RWPE2 (cell line): ENCODE data around the gene SH3PXD2A.
"Not testable (repeated sequence)": the region's sequence is repeated elsewhere in the genome, so short reads cannot be mapped to it uniquely, and the experiment has no call there.

ENCODE experiments used
- ATAC-seq: fragments of 200-7000 bp; cut with Tn5 transposase; 3 replicates; pipeline ENCODE4 v1.9.1; 2021; ENCODE audit warnings: low read depth
- DNase-seq: peaks from one replicate; pipeline ENCODE4 v3.0.0-alpha.2; 2020; ENCODE audit warnings: low spot score
- H3K27ac ChIP-seq: fragments of 450-650 bp; 2 replicates; pipeline ENCODE4 v1.5.1; 2017; ENCODE audit warnings: mild to moderate bottlenecking; ENCODE audit not compliant: poor library complexity, severe bottlenecking
- H3K27me3 ChIP-seq: fragments of 250-450 bp; sonication (Bioruptor Pico); 2 replicates; pipeline ENCODE4 v1.5.1; 2021; ENCODE audit warnings: mild to moderate bottlenecking, moderate library complexity; ENCODE audit not compliant: insufficient read depth, poor library complexity, severe bottlenecking
- H3K36me3 ChIP-seq: fragments of 250-450 bp; sonication (Bioruptor Pico); 2 replicates; pipeline ENCODE4 v1.5.1; 2020; ENCODE audit warnings: low read depth, mild to moderate bottlenecking, moderate library complexity
- H3K4me1 ChIP-seq: fragments of 250-450 bp; sonication (Bioruptor Pico); 2 replicates; pipeline ENCODE4 v1.5.1; 2021; ENCODE audit warnings: mild to moderate bottlenecking, moderate library complexity; ENCODE audit not compliant: insufficient read depth, poor library complexity, severe bottlenecking
- H3K4me3 ChIP-seq: fragments of 250-450 bp; sonication (Bioruptor Pico); 2 replicates; pipeline ENCODE4 v1.5.1; 2021; ENCODE audit warnings: mild to moderate bottlenecking, moderate library complexity; ENCODE audit not compliant: severe bottlenecking
- H3K9me3 ChIP-seq: fragments of 250-450 bp; sonication (Bioruptor Pico); 2 replicates; pipeline ENCODE4 v1.5.1; 2021; ENCODE audit warnings: mild to moderate bottlenecking, moderate library complexity; ENCODE audit not compliant: severe bottlenecking
- TF ChIP-seq, protein P1 (sequence below): fragments of 450-650 bp; IDR thresholded peaks from one replicate; pipeline ENCODE4 v1.5.1; 2017; ENCODE audit warnings: mild to moderate bottlenecking, moderate library complexity; ENCODE audit not compliant: poor library complexity, severe bottlenecking

Gene SH3PXD2A

DNA sequence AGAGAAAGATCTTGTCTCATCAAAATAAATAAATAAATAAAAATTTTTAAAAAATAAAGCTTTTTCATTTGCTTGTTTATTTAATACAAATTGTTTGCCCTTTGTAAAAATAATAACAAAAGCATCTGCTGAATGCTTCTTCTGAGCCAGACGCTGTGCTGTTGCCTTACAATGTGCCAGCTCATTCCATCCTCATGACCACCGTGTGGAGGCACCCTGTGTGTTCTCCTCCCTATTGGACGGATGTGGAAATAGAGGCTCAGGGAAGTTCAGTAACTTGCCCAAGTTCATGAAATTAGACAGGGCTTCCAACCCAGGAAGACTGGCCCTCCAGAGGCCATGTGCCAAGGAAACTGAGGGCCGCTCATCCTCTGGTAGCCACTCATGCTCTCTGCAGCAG lies 120.6 kb downstream of the SH3PXD2A start:
- Histone ChIP-seq H3K4me3 (no peak overlapping the region), H3K27me3 (no peaks in the 10 kb centered on the region), H3K9me3 (no peaks in the 10 kb centered on the region), H3K4me1 (peaks cover 30% of the 10 kb centered on the region), H3K36me3 (peaks cover 29% of the 10 kb centered on the region), H3K27ac (peak overlapping the region; percentile 44)
- ATAC-seq (no peak), DNase-seq (no peak)
- TF ChIP-seq, protein P1, sequence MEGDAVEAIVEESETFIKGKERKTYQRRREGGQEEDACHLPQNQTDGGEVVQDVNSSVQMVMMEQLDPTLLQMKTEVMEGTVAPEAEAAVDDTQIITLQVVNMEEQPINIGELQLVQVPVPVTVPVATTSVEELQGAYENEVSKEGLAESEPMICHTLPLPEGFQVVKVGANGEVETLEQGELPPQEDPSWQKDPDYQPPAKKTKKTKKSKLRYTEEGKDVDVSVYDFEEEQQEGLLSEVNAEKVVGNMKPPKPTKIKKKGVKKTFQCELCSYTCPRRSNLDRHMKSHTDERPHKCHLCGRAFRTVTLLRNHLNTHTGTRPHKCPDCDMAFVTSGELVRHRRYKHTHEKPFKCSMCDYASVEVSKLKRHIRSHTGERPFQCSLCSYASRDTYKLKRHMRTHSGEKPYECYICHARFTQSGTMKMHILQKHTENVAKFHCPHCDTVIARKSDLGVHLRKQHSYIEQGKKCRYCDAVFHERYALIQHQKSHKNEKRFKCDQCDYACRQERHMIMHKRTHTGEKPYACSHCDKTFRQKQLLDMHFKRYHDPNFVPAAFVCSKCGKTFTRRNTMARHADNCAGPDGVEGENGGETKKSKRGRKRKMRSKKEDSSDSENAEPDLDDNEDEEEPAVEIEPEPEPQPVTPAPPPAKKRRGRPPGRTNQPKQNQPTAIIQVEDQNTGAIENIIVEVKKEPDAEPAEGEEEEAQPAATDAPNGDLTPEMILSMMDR: no peak

DNA sequence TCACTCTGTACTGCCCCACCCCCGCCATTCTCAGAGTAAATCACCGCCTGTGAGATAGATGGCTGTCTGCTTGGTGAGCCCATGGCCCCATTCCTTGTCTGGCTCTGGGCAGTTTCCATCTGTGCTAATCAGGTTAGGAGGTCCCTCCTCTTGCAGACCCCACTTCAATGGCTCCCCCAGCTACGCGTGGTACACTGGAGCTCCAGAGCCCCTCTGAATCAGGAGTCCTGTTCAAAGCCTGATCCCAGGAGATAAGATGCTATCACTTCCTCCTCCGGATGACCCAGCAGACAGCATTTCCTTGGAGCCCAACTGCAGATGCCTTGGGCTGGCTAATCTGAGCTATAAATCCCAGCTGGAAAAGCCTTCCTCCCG lies 122.3 kb downstream of the SH3PXD2A start:
- Histone ChIP-seq H3K36me3 (peaks cover 29% of the 10 kb centered on the region), H3K27me3 (no peaks in the 10 kb centered on the region), H3K4me1 (peaks cover 20% of the 10 kb centered on the region), H3K27ac (no peak overlapping the region), H3K4me3 (no peak overlapping the region), H3K9me3 (no peaks in the 10 kb centered on the region)
- ATAC-seq (no peak), DNase-seq (no peak)
- TF ChIP-seq, protein P1: no peak

DNA sequence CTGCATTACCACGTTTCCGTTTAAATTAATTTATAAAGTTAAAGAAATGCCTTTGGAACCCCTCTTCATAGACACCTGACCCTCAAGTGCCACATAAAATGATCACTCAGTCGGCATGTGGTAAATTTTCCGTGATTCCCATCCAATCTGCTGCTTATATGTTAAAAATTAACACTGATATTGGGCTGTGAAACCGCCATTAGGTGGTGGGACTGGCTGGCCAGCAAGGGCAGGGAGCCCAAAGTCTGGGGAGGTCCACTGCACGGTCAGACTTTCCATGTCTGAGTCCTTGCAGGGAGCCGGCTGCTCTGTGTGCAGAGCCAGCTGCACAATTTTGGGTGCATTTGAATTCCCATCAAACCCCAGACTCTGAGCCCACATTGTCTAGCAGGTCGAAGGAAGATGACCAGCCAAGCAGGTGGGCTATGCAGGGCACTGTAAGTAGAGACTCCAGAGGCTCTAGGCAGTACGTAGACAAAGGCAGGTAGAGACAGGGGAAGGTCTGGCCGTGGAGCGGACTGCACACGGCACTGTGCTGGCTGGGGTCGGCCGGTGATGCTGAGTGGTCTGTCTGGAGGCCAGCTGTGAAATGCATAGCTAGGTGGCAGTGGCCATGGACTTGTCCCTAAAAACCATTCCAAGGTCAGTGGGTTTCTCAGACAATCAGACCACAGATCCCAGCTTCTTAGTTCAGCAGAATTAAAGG lies 122.9 kb downstream of the SH3PXD2A start:
- ATAC-seq: no peak

DNA sequence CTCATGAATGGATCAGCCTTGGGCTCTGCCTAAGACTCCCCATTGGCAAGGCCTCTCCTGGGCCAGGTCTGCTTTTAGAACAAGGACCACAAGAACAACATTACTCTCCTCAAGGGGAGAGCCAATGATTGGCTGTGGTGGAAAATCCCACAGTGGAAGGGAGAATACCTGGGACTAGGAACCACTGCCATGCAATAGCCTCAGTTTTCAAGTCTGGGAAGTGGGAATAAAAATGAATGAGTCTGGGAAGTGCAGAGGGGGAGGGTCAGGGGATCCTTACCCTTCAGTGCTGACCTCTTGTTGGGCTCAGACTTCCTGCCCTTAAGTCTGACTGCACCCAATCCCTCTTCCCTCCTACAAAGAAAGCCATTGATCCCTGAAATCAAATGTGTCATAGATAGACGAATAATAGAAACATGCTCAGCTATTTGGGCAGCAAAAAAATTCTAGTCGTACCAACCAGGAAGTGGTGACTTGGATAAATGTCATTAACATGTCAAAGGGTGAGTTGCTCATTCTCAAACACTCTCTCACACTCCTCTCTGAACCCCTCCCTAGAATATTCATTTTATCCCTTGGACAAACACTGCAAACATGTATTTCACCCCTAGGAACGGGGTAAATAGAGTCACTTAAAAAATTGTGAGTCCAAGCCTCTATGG lies 123.6 kb downstream of the SH3PXD2A start:
- Histone ChIP-seq H3K27me3 (no peaks in the 10 kb centered on the region), H3K27ac (no peak overlapping the region), H3K4me1 (peaks cover 17% of the 10 kb centered on the region), H3K9me3 (no peaks in the 10 kb centered on the region), H3K36me3 (peaks cover 21% of the 10 kb centered on the region), H3K4me3 (no peak overlapping the region)
- ATAC-seq: no peak
- TF ChIP-seq, protein P1: no peak
- no peak for DNase-seq

More for the DNA sequence above, 122.9 kb downstream of the SH3PXD2A start:
- H3K4me1 ChIP-seq: peaks cover 20% of the 10 kb centered on the region
- TF ChIP-seq, protein P1: no peak
- peaks cover 23% of the 10 kb centered on the region for H3K36me3 ChIP-seq
- no peak overlapping the region for H3K4me3 ChIP-seq
- DNase-seq: no peak
- H3K27me3 ChIP-seq: no peaks in the 10 kb centered on the region
- no peak overlapping the region for H3K27ac ChIP-seq
- no peaks in the 10 kb centered on the region for H3K9me3 ChIP-seq

DNA sequence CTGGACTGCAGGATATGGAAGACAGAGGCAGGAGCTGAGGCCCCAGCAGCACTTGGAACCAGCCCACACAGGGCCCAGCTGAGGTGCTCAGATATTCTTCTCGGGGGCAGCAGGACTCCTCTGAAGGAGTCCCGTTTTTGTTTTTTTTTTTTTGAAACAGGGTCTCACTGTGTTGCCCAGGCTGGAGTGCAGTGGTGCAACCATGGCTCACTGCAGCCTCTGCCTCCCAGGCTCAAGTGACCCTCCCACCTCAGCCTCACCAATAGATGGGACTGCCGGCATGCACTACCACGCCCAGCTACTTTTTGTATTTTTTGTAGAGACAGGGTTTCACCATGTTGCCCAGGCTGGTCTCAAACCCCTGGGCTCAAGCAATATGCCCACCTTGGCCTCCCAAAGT lies 124.3 kb downstream of the SH3PXD2A start:
- not testable (repeated sequence) for H3K27ac ChIP-seq, DNase-seq, H3K9me3 ChIP-seq, H3K27me3 ChIP-seq, H3K4me3 ChIP-seq, ATAC-seq
- H3K4me1 ChIP-seq: peaks cover 10% of the 10 kb centered on the region
- peaks cover 23% of the 10 kb centered on the region for H3K36me3 ChIP-seq
